Keratinocyte (primary cell): ENCODE measurements around the gene GXYLT1.

Source experiments
- EZH2 ChIP-seq: IDR thresholded peaks from one replicate; pipeline ENCODE4 v1.6.1; 2012; ENCODE audit warnings: inconsistent platforms, mild to moderate bottlenecking, low read length, moderate library complexity
- TF ChIP-seq, protein P1 (sequence below), 3 experiments: IDR thresholded peaks in 1 of 3; conservative IDR thresholded peaks in 1 of 3; optimal IDR thresholded peaks in 1 of 3; 2 replicates in 2 of 3; 3 replicates in 1 of 3; pipeline versions ENCODE3 to v1.5.1; 2011; ENCODE audit warnings: low read length in 3 of 3, mild to moderate bottlenecking in 3 of 3, moderate library complexity in 2 of 3, control low read depth in 1 of 3, inconsistent platforms in 1 of 3; ENCODE audit not compliant: insufficient read depth in 2 of 3; ENCODE audit errors: extremely low read depth in 1 of 3

DNA sequence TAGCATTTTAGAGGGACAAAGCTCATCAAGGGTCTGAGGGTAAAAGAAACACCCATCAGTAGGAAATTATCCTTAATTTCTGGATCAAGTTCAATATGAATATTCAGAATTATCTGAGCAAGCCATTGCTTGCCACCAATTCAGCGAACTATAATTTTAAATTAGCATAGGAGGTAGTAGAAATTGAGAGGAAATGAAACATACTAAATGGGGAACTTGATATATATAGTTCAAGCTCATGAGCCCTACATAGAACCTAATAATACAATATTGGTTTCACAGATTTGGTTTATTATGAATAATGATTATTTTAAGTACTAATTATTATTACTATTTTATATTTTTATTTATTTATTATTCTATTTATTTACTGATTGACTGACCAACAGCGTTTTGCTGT is 42.1 kb upstream of the GXYLT1 start:
- TF ChIP-seq EZH2, result no peak
- TF ChIP-seq, protein P1, sequence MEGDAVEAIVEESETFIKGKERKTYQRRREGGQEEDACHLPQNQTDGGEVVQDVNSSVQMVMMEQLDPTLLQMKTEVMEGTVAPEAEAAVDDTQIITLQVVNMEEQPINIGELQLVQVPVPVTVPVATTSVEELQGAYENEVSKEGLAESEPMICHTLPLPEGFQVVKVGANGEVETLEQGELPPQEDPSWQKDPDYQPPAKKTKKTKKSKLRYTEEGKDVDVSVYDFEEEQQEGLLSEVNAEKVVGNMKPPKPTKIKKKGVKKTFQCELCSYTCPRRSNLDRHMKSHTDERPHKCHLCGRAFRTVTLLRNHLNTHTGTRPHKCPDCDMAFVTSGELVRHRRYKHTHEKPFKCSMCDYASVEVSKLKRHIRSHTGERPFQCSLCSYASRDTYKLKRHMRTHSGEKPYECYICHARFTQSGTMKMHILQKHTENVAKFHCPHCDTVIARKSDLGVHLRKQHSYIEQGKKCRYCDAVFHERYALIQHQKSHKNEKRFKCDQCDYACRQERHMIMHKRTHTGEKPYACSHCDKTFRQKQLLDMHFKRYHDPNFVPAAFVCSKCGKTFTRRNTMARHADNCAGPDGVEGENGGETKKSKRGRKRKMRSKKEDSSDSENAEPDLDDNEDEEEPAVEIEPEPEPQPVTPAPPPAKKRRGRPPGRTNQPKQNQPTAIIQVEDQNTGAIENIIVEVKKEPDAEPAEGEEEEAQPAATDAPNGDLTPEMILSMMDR (optimal IDR thresholded peaks at IDR 0.05 in 1 of 3, IDR thresholded peaks at IDR 0.05 in 1 of 3, conservative IDR thresholded peaks at IDR 0.05 in 1 of 3; ENCODE audit: extremely low read depth in 1 of 3, insufficient read depth in 2 of 3, low read length in 3 of 3), result no peak
